Fibroblast of skin of left quadriceps (primary cell): ENCODE results near the gene OTULINL.

Source experiments
- DNase-seq, 2 experiments: peaks; one replicate each; pipeline ENCODE4 v3.0.0-alpha.2; 2013; ENCODE audit warnings: low read depth in 2 of 2

OTULINL gene

DNA sequence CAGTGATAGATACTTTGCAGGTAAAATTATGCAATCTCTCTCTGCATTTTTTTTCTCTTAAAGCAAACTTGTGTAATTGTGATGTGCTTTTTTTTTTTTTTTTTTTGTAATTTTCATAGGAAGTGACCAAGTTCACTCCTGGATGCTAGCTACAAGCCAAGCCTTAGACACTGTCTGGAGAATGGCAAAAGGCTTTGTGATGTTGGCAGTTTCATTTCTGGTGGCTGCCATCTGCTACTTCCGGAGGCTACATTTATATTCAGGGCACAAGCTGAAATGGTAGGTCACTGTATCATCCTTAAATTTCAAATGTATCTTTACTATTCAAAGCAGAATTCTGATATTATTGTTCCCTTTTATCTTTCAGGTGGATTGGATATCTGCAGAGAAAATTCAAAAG lies 19.3 kb downstream of the OTULINL start:
- DNase-seq, result no peak

DNA sequence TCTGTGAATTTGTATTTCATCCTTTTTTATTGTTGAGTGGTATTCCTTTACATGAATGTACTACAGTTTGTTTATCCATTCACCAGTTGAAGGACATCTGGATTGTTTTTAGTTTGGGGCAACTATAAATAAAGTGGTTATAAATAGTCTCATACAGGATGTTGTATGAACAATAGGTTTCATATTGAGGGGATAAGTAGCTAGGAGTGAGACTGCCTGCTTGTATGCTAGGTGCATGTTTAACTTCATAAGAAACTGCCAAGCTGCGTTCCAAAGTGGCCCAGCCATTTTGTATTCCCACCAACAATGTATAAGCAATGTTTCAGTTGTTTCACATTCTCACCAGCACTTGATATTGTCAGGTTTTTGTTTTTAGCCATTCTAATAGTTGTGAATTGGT lies 21.5 kb downstream of the OTULINL start:
- no peak for DNase-seq

DNA sequence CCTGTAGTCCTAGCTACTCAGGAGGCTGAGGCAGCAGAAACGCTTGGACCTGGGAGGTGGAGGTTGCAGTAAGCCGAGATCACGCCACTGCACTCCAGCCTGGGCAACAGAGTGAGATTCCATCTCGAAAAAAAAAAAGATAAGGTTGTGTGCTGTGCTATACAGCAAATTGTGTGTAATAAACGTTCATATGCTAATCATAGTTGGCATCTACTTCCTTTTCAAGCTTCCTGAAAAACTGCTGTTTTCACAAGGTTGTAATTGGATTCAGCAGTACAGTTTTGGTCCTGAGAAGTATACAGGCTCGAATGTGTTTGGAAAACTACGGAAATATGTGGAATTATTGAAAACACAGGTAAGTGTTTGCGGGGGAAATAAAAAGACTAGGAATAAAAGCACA lies 25.5 kb downstream of the OTULINL start:
- DNase-seq, result no peak

DNA sequence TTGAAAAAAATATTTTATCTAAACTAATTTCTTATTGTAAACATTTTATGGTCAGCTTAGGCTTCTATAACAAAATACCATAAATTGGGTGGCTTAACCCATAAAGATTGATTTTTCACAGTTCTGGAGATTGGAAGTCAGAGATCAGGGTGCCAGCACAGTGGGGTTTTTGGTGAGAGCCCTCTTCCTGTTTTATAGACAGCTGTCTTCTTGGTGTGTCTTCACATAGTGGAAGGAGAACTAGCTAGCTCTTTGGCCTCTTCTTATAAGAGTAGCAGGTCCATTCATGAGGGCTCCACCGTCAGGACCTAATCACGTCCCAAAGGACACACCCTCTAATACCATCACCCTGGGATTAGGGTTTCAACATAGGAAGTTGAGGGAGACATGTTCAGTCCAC lies 26.6 kb downstream of the OTULINL start:
- DNase-seq, result no peak

DNA sequence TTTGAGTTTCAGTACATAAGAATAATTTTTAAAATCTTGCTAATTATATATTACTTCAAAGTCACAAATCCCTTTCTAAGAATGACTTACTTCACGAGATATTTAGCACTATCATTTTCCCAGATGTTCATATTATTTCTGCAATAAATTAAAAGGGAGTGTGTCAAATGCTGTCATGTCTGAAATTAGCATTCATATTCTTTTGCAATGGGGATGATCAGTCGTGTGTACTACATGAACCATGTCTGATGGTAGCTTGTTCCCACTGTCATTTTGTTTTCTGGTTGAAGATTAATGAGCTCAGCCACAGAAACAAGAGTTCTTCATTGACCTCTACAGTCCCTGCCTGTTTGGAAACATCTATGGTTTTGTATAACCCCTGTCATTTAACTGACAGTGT lies 30.1 kb downstream of the OTULINL start:
- DNase-seq, result no peak

DNA sequence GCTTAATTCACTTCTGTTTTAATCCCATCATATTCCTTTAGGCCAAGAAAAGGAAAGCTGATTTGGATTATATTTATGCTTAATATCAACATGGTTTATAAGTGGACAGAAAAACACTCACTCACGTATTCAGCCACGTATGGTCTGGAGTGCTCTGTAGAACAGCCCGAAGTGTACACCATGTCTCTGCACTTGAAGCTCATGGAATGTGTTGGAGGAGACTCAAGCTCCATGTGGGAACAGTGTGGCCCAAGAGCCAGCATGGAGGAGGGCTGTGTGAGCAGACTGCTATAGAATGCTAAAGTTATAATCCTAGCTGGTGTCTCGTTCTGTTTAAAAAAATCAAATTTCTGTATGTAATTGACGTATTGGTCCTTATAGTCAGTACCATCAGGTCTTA lies 32.9 kb downstream of the OTULINL start:
- DNase-seq, result no peak

DNA sequence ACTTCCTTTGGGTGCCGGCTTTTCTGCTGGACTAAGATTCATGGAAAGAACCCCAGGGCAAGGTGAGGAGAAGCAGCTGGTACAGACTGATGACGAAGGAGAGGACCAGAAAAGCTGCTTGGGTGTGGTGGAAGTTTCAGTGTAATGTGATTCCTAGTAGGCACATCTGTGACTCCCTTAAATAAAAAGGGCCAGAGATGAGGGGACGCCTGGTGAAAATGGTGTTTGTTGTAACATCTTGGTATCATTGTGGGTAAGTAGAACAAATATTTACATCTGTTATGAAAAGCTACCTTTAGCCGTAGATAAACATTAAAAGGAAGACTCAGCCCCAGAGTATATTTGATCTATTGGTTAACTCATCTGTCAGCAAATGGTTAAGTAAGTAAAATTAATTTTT lies 33.8 kb downstream of the OTULINL start:
- no peak for DNase-seq

DNA sequence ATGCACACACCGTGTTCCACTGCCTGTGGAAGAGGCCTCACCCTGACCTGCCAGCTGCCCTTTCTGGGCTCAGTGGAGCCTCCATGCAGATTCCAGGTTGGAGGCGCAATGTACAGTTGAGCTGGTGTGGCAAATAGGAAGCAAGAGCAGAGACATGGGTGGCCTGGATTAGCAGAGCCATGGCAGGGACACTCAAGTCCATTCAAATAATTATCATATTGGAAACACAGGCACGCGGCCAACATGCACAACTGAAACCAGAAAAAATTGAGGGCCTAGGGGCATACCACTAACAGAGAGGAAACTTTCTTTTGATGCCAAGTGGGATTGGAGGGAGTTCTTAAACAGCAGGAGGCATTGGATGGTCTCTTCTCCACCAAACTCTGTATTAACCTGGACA lies 35.8 kb downstream of the OTULINL start:
- no peak for DNase-seq

DNA sequence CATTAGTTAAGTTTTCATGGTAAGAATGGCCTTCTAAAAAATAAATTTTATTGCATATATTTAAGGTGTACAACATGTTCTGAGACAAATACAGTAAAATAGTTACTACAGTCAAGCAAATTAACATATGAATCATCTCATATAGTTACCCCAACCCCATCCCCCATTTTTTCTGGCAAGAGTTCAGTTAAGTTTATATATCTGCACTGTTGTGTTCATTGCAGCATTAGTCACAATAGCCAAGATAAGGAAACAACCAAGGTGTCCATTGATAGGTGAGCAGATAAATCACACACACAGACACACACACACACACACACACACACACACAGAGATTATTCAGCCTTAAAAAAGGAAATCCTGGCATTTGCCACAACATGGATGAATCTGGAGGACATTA lies 45.7 kb downstream of the OTULINL start:
- DNase-seq, result no peak

DNA sequence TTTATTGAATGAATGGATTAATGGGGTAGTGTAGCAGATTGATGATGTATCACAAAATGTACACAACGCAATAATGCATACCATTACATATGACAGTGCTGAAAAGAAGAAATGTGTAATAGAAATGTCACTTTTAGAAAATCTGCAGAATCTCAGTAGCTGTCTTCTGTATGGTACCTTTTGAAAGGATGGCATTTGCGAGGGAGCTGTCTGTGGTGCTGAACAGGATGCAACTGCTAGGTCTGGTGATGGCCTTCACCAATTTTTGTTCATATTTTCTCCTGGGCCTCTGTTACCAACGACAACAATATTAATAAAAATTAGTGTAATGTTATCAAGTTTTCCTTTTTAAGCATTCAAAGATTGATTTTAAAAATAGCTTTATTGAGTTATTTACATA lies 46.8 kb downstream of the OTULINL start:
- peak; percentile 20 to 42 for DNase-seq

DNA sequence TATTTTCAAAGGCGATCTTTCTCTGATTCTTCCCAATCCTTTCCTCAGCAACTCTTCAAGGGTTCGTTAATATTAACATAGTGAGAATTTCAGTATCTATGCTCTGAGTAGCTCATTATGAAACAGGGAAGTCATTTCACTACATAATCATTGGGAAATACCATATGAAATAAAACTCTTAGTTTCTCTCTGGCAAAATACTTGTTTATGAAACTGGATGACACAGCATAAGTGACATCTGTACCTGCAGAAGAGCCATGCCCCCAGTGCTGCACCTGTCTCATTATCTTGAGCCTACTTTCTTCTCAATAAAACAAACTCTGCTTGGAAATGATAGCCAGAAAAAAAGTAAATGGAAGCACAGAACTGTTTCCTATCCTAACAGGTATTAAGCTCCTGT lies 49.1 kb downstream of the OTULINL start:
- DNase-seq, result no peak

DNA sequence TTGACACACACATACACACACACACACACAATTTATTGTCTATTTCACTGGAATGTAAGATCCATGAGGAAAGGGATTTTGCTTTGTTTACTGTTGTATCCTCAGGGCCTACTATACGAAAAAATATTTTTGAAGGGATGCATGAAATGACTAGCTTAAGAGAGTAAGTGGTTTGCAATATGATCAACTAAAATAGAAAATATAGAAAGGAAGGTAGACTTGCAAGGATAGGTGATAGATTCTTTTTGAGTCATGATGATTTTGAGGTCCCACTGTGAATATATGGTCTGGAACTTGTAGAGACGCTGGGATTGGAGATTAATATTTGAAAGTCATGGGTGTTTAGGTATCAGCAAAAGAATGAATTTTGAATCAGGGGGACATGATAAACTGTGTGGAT lies 54.1 kb downstream of the OTULINL start:
- no peak for DNase-seq

DNA sequence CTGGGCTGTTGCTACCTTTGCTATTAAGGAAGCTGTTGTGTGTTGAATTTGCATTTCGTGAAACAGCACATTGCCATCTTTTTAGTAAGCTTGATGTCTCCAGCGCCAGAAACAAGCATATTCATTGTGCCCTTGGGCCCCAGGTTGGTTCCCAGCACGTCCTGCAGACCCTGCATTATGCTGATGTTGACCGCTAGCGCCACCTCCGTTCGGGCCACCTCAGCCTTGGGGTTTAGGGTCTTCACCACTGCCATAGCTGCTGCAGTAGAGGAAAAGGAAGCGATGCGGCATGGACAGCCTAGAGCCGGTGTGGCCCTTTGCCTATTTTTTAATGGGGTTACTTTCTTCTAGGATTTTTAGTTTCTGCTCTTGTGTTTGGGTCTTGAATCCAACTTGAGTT lies 59.2 kb downstream of the OTULINL start:
- no peak for DNase-seq

DNA sequence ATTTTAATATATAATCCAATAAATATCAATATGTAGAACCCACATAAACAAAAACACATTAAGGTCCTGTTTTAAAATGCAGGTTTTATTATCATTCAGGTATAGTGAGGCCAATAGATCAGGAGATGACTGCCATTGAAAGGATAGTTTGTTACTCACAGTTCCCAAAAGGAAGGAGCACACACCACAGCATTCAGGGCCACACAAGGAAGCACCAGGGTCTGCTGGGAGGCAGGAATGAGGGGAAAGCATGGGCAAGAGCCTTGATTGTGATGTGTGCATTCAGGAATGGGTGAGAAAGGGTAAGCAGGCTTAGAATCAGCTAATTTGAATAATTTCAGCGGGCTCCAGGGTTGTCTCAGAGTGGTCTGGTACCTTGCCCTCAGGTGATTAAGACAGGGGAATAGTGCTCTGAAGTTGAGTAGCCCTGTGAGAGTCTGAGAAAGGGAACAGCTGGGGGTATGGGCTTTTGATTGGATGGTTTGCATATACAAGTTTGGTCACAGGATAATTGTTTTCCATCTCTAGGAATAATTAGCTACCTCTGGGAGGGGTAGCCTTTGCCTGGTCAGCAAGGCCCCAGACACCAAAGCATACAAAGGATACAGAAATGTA lies 63.1 kb downstream of the OTULINL start:
- DNase-seq, result no peak

DNA sequence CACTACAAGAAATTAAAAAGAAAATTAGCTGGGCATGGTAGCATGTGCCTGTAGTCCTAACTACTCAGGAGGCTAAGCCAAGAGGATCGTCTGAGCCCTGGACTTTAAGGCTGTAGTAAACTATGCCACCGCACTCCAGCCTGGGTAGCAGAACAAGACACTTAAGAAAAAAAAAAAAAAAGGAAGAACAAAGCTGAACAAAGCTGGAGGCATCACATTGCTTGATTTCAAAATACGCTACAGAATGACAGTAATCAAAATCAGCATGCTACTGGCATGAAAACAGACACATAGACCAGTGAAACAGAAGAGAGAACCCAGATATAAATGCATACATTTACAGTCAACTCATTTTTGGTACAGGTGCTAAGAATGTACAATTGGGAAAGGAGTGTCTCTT lies 68.5 kb downstream of the OTULINL start:
- DNase-seq, result no peak

DNA sequence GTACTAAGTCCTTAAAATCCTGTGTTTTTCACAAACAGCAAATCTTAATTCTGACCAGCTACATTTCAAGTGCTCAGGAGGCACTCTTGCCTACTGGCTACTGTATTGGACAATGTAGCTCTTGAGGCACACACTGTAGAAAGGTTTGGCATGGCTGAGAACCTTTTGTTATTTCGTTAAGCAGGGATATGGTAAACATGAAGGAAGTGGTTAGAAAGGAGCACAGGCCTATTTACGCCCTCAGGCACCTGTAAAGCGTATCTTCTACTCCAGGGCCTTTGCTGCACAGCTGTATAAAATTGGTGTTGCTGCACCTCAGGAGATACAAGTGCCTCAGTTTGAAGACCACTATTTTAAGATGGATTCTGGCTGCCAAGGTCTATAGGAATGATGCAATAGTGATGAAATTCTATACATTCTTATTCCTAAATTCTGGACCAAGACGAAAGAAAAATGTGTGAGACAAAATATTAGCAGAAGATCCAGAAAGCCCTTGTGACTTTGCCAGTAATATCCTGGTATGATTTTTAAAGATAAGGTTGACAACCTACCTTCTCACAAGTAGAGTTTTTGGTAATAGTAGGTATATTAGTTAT lies 73.7 kb downstream of the OTULINL start:
- DNase-seq, result no peak

DNA sequence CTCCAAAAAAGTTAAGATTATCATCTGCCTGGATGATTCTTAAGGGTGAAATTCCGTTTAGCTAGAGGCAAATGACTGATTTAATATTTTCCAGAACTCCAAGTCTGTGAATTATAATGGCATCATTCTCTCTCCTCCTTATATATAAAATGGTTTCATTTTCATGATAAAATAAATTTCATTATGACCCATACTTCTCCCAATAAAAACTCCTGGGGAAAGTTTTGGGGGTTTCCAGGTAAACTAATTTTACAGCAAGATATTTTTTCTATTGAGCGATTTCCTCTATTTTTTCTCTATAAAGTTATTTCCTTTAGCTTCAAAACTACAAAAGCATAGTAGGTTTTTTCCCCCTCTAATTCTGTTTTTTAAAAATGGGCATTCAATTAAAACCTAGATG lies 75.3 kb downstream of the OTULINL start:
- no peak for DNase-seq

DNA sequence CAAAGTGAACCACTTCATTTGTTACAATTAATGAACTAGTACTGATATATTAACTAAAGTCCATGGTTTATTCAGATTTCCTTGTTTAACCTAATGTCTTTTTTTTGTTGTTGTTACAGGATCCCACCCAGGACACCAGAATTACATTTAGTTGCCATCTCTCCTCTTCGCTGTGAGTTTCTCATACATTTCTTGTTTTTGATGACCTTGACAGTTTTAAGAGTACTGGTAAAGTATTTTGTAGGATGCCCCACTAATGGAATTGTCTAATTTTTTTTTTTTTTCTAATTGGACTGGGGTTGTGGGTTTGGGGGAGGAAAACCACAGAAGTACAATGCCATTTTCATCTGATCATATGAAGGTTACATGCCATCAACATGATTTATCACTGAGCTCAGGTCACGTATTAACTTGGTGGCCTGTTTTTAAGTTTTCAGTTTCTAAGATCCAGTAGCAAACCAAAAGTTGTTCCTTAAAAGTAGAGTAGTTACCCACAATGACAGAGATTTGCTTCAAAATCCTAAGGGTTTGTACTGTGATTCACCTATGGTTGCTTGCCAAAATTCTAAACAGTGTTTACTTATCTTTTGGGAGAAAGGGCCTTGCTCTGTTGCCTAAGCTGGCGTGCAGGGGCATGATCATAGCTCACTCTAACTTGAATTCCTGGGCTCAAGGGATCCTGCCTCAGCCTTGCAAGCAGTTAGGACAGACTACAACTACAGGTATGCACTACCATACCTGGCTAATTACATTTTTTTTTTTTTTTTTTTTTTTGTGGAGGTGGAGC lies 78.4 kb downstream of the OTULINL start:
- DNase-seq, result peak; percentile 12 to 20

DNA sequence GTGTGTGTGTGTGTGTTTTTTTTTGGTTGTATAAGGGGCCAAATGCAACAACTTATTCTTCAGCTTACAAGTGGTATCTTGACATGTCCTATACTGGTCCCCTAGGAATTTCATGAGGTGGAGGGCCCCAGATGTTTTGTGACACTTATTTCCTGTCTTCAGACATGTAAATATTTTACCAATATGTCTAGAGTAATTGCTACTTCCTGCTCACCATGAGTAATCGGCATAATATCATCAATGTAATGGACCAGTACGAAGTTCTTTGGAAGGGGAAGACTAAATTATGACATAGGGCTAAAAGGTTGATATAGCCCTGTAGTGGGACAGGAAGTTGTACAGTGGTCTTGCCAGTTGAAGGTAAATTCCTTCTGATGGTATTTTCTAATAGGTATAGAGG lies 79.2 kb downstream of the OTULINL start:
- DNase-seq, result no peak
